ENCODE measurements around the gene SMIM8. TPM values are rescaled to one million over a fixed set of nuclear protein-coding genes. Genes with fewer than 3 reads are reported as not detected.
A peak's percentile ranks its signal among the peaks of the same experiment; 100 is the strongest.

Gene SMIM8
- total RNA-seq (10.4 TPM), polyA plus RNA-seq (ENCODE audit: insufficient read depth in 1 of 8, insufficient read length in 8 of 8, low replicate concordance in 1 of 8) (10 to 100 TPM in 5 of 8 donors, 1 to 10 TPM in 3; 9.1 to 14.1 (median 10.7) TPM)
- long read RNA-seq, donor 1, transcript SMIM8-201 (3 exons, 2,405 nt), result major isoform, 5 of 5 reads
- long read RNA-seq, donor 1, partial matches to known transcripts, result 0 of 5 reads
- long read RNA-seq, donor 1, other reads (novel, unspliced or antisense), result 0 of 5 reads
- long read RNA-seq, donor 2, result 0 reads
- long read RNA-seq, donor 3, transcript SMIM8-201 (3 exons, 2,405 nt), result major isoform, 6 of 6 reads
- long read RNA-seq, donor 3, partial matches to known transcripts, result 0 of 6 reads
- long read RNA-seq, donor 3, other reads (novel, unspliced or antisense), result 0 of 6 reads
- long read RNA-seq, donor 4, partial matches to known transcripts, result 0 of 3 reads
- long read RNA-seq, donor 4, other reads (novel, unspliced or antisense), result 0 of 3 reads
- long read RNA-seq, donor 5, transcript SMIM8-201 (3 exons, 2,405 nt), result major isoform, 7 of 9 reads
- long read RNA-seq, donor 5, partial matches to known transcripts, result 0 of 9 reads
- long read RNA-seq, donor 5, other reads (novel, unspliced or antisense), result 0 of 9 reads
- long read RNA-seq, donor 6, transcript SMIM8-201 (3 exons, 2,405 nt), result major isoform, 8 of 9 reads
- long read RNA-seq, donor 6, partial matches to known transcripts, result 0 of 9 reads
- long read RNA-seq, donor 6, other reads (novel, unspliced or antisense), result 0 of 9 reads
- long read RNA-seq, donor 7, partial matches to known transcripts, result 0 of 5 reads
- long read RNA-seq, donor 7, other reads (novel, unspliced or antisense), result 0 of 5 reads
- long read RNA-seq, donor 8, transcript SMIM8-201 (3 exons, 2,405 nt), result major isoform, 10 of 12 reads
- long read RNA-seq, donor 8, partial matches to known transcripts, result 0 of 12 reads
- long read RNA-seq, donor 8, other reads (novel, unspliced or antisense), result 0 of 12 reads
- long read RNA-seq, donor 9, partial matches to known transcripts, result 0 of 2 reads
- long read RNA-seq, donor 9, other reads (novel, unspliced or antisense), result 0 of 2 reads
- long read RNA-seq, donor 10, transcript SMIM8-201 (3 exons, 2,405 nt), result major isoform, 12 of 14 reads
- long read RNA-seq, donor 10, partial matches to known transcripts, result 0 of 14 reads
- long read RNA-seq, donor 10, other reads (novel, unspliced or antisense), result 0 of 14 reads
- long read RNA-seq, donor 11, transcript SMIM8-201 (3 exons, 2,405 nt), result major isoform, 7 of 10 reads
- long read RNA-seq, donor 11, partial matches to known transcripts, result 0 of 10 reads
- long read RNA-seq, donor 11, other reads (novel, unspliced or antisense), result 0 of 10 reads

- under 1% methylated on average over 49 of the region's 60 CpGs for WGBS (ENCODE audit: insufficient coverage)
- DNase-seq, result peak; percentile 87
- peak within 1 kb of the TSS; percentile 63 for H3K4me3 ChIP-seq (ENCODE audit: low read length)
- peaks cover 4% of the 10 kb centered on the region for H3K4me1 ChIP-seq (ENCODE audit: control insufficient read depth, insufficient read depth, low read length)
- no peaks in the 10 kb centered on the region for H3K36me3 ChIP-seq (ENCODE audit: control insufficient read depth, insufficient read depth, low read length)
- H3K27me3 ChIP-seq (ENCODE audit: control insufficient read depth, insufficient read depth, low read length), result no peaks in the 10 kb centered on the region
- H3K27ac ChIP-seq (ENCODE audit: low read length), result peak within 1 kb of the TSS; percentile 69
- H3K9me3 ChIP-seq (replicated peaks; ENCODE audit: control insufficient read depth, low read depth, low read length), result no peaks in the 10 kb centered on the region
These were observed at the start of gene SMIM8 for GRCh38 chr6:87322304-87323212. Gene SMIM8, plus strand, starts transcription at chr6:87322588. Its CDS starts 14,444 bp downstream, at chr6:87337032.

- 90% methylated on average over 2 of the region's 7 CpGs for WGBS (ENCODE audit: insufficient coverage)
- Histone ChIP-seq H3K36me3 (ENCODE audit: control insufficient read depth, insufficient read depth, low read length) (no peaks in the 10 kb centered on the region), H3K27ac (ENCODE audit: low read length) (no peak overlapping the region)
These were observed 47.6 kb upstream of the SMIM8 start for GRCh38 chr6:87274660-87275274.

GRCh38 chr6:87276624-87277023 lies 45.8 kb upstream of the SMIM8 start:
- H3K4me1 ChIP-seq (ENCODE audit: control insufficient read depth, insufficient read depth, low read length), result no peaks in the 10 kb centered on the region
- no CpG with 5 or more reads among the region's 1 CpG for WGBS (ENCODE audit: insufficient coverage)
- DNase-seq, result no peak
- no peak overlapping the region for H3K27ac ChIP-seq (ENCODE audit: low read length)
- no peaks in the 10 kb centered on the region for H3K27me3 ChIP-seq (ENCODE audit: control insufficient read depth, insufficient read depth, low read length)
- no peaks in the 10 kb centered on the region for H3K36me3 ChIP-seq (ENCODE audit: control insufficient read depth, insufficient read depth, low read length)
- no peaks in the 10 kb centered on the region for H3K9me3 ChIP-seq (replicated peaks; ENCODE audit: control insufficient read depth, low read depth, low read length)
- no peak overlapping the region for H3K4me3 ChIP-seq (ENCODE audit: low read length)

More at GRCh38 chr6:87274660-87275274, 47.6 kb upstream of the SMIM8 start:
- Histone ChIP-seq H3K4me1 (ENCODE audit: control insufficient read depth, insufficient read depth, low read length) (no peaks in the 10 kb centered on the region), H3K9me3 (replicated peaks; ENCODE audit: control insufficient read depth, low read depth, low read length) (no peaks in the 10 kb centered on the region), H3K27me3 (ENCODE audit: control insufficient read depth, insufficient read depth, low read length) (no peaks in the 10 kb centered on the region), H3K4me3 (ENCODE audit: low read length) (no peak overlapping the region)
- peak; percentile 12 for DNase-seq

GRCh38 chr6:87277123-87277522 lies 45.3 kb upstream of the SMIM8 start:
- Histone ChIP-seq H3K4me1 (ENCODE audit: control insufficient read depth, insufficient read depth, low read length) (no peaks in the 10 kb centered on the region), H3K9me3 (replicated peaks; ENCODE audit: control insufficient read depth, low read depth, low read length) (no peaks in the 10 kb centered on the region), H3K27ac (ENCODE audit: low read length) (no peak overlapping the region), H3K27me3 (ENCODE audit: control insufficient read depth, insufficient read depth, low read length) (no peaks in the 10 kb centered on the region), H3K36me3 (ENCODE audit: control insufficient read depth, insufficient read depth, low read length) (no peaks in the 10 kb centered on the region), H3K4me3 (ENCODE audit: low read length) (no peak overlapping the region)
- no peak for DNase-seq

GRCh38 chr6:87279196-87279595 lies 43.2 kb upstream of the SMIM8 start:
- no peak for DNase-seq
- no peaks in the 10 kb centered on the region for H3K4me1 ChIP-seq (ENCODE audit: control insufficient read depth, insufficient read depth, low read length)
- H3K36me3 ChIP-seq (ENCODE audit: control insufficient read depth, insufficient read depth, low read length), result no peaks in the 10 kb centered on the region
- no peak overlapping the region for H3K4me3 ChIP-seq (ENCODE audit: low read length)
- H3K27ac ChIP-seq (ENCODE audit: low read length), result no peak overlapping the region
- no peaks in the 10 kb centered on the region for H3K9me3 ChIP-seq (replicated peaks; ENCODE audit: control insufficient read depth, low read depth, low read length)
- no peaks in the 10 kb centered on the region for H3K27me3 ChIP-seq (ENCODE audit: control insufficient read depth, insufficient read depth, low read length)
- no CpG with 5 or more reads among the region's 2 CpGs for WGBS (ENCODE audit: insufficient coverage)

GRCh38 chr6:87281426-87281825 lies 41.0 kb upstream of the SMIM8 start:
- Histone ChIP-seq H3K36me3 (ENCODE audit: control insufficient read depth, insufficient read depth, low read length) (no peaks in the 10 kb centered on the region), H3K4me3 (ENCODE audit: low read length) (no peak overlapping the region), H3K27me3 (ENCODE audit: control insufficient read depth, insufficient read depth, low read length) (no peaks in the 10 kb centered on the region), H3K4me1 (ENCODE audit: control insufficient read depth, insufficient read depth, low read length) (no peaks in the 10 kb centered on the region), H3K9me3 (replicated peaks; ENCODE audit: control insufficient read depth, low read depth, low read length) (no peaks in the 10 kb centered on the region), H3K27ac (ENCODE audit: low read length) (no peak overlapping the region)
- 44% methylated on average over 1 of the region's 1 CpG for WGBS (ENCODE audit: insufficient coverage)
- no peak for DNase-seq

GRCh38 chr6:87282743-87283142 lies 39.6 kb upstream of the SMIM8 start:
- no peaks in the 10 kb centered on the region for H3K36me3 ChIP-seq (ENCODE audit: control insufficient read depth, insufficient read depth, low read length)
- no peaks in the 10 kb centered on the region for H3K9me3 ChIP-seq (replicated peaks; ENCODE audit: control insufficient read depth, low read depth, low read length)
- H3K4me3 ChIP-seq (ENCODE audit: low read length), result no peak overlapping the region
- H3K27me3 ChIP-seq (ENCODE audit: control insufficient read depth, insufficient read depth, low read length), result no peaks in the 10 kb centered on the region
- WGBS (ENCODE audit: insufficient coverage), result no CpG with 5 or more reads among the region's 1 CpG
- DNase-seq, result no peak
- H3K4me1 ChIP-seq (ENCODE audit: control insufficient read depth, insufficient read depth, low read length), result no peaks in the 10 kb centered on the region
- no peak overlapping the region for H3K27ac ChIP-seq (ENCODE audit: low read length)

GRCh38 chr6:87283461-87283860 lies 38.9 kb upstream of the SMIM8 start:
- Histone ChIP-seq H3K4me3 (ENCODE audit: low read length) (no peak overlapping the region), H3K36me3 (ENCODE audit: control insufficient read depth, insufficient read depth, low read length) (no peaks in the 10 kb centered on the region), H3K27ac (ENCODE audit: low read length) (no peak overlapping the region), H3K4me1 (ENCODE audit: control insufficient read depth, insufficient read depth, low read length) (no peaks in the 10 kb centered on the region), H3K27me3 (ENCODE audit: control insufficient read depth, insufficient read depth, low read length) (no peaks in the 10 kb centered on the region), H3K9me3 (replicated peaks; ENCODE audit: control insufficient read depth, low read depth, low read length) (no peaks in the 10 kb centered on the region)
- DNase-seq, result no peak
- WGBS (ENCODE audit: insufficient coverage), result no CpG with 5 or more reads among the region's 3 CpGs

GRCh38 chr6:87287251-87287650 lies 35.1 kb upstream of the SMIM8 start:
- no peaks in the 10 kb centered on the region for H3K9me3 ChIP-seq (replicated peaks; ENCODE audit: control insufficient read depth, low read depth, low read length)
- H3K36me3 ChIP-seq (ENCODE audit: control insufficient read depth, insufficient read depth, low read length), result no peaks in the 10 kb centered on the region
- H3K27ac ChIP-seq (ENCODE audit: low read length), result no peak overlapping the region
- no peak for DNase-seq
- no CpG with 5 or more reads among the region's 2 CpGs for WGBS (ENCODE audit: insufficient coverage)
- H3K4me3 ChIP-seq (ENCODE audit: low read length), result no peak overlapping the region
- H3K4me1 ChIP-seq (ENCODE audit: control insufficient read depth, insufficient read depth, low read length), result no peaks in the 10 kb centered on the region
- no peaks in the 10 kb centered on the region for H3K27me3 ChIP-seq (ENCODE audit: control insufficient read depth, insufficient read depth, low read length)

All from muscle of leg (tissue), 16 donors.